OCI-LY1 (cell line): ENCODE results near the gene TRIM9.

Experiments
- EZH2 ChIP-seq: fragments of 200-600 bp; sonication (generic), shearing (Covaris generic); IDR thresholded peaks from 2 replicates; pipeline ENCODE4 v1.8.0; 2017; ENCODE audit warnings: borderline replicate concordance, mixed run types, mild to moderate bottlenecking, antibody characterized with exemption, low read length, moderate library complexity, mixed read lengths
- TF ChIP-seq, protein P1 (sequence below): fragments of 200-600 bp; sonication (generic), shearing (Covaris generic); IDR thresholded peaks from 2 replicates; pipeline ENCODE4 v1.5.1; 2017; ENCODE audit warnings: mild to moderate bottlenecking, antibody characterized with exemption, low read length, moderate library complexity, mixed read lengths

DNA sequence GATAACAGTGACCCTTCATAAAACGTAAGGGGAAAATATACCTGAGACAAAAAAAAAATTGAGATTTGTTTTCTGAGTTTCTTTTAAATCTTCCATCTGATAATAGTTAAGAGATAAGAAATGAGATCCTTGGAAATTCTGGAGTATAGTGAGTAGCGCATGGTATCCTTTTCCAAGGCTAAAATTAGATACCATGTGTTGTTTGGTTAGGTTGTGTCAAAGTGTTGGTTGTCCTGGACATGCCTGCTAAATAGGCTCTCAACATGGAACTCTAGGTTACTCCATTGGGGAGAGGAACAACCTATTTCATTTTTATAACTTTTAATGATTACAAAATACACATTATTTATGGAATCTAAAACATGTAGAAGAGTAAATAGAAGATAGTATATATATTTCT is 165.4 kb downstream of the TRIM9 start:
- TF ChIP-seq, protein P1, sequence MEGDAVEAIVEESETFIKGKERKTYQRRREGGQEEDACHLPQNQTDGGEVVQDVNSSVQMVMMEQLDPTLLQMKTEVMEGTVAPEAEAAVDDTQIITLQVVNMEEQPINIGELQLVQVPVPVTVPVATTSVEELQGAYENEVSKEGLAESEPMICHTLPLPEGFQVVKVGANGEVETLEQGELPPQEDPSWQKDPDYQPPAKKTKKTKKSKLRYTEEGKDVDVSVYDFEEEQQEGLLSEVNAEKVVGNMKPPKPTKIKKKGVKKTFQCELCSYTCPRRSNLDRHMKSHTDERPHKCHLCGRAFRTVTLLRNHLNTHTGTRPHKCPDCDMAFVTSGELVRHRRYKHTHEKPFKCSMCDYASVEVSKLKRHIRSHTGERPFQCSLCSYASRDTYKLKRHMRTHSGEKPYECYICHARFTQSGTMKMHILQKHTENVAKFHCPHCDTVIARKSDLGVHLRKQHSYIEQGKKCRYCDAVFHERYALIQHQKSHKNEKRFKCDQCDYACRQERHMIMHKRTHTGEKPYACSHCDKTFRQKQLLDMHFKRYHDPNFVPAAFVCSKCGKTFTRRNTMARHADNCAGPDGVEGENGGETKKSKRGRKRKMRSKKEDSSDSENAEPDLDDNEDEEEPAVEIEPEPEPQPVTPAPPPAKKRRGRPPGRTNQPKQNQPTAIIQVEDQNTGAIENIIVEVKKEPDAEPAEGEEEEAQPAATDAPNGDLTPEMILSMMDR = no peak
- no peak for TF ChIP-seq EZH2
